H1 (cell line): ENCODE results near the gene ACAD11. TPM values are rescaled to one million over a fixed set of nuclear protein-coding genes. Genes with fewer than 3 reads are reported as not detected.
A peak's percentile ranks its signal among the peaks of the same experiment; 100 is the strongest.

ENCODE experiments used
- CTCF ChIA-PET: fragments of 300-600 bp; sonication (Branson Sonifier 250); formaldehyde crosslinking; loops from one replicate; lab custom pipeline; 2021; ENCODE audit not compliant: partially characterized antibody; lab: Charles Lee
- POLR2A ChIA-PET: fragments of 300-600 bp; sonication (Branson Sonifier 250); formaldehyde crosslinking; loops from one replicate; lab custom pipeline; 2021; ENCODE audit warnings: inconsistent platforms; ENCODE audit not compliant: partially characterized antibody; lab: Charles Lee
- DNase-seq, 2 experiments: peaks; one replicate each; pipeline versions ENCODE4 v3.0.0 to v3.0.0-alpha.2; 2010 to 2022; ENCODE audit warnings: low spot score in 2 of 2, low read depth in 1 of 2, mixed read lengths in 1 of 2
- FAIRE-seq: peaks from 2 replicates; lab custom pipeline; 2011; peaks lifted over from hg19 to GRCh38; lab: Jason Lieb, UNC
- H2AFZ ChIP-seq: 2 replicates; pipeline ENCODE4 v1.8.1; 2012; ENCODE audit warnings: low read length, inconsistent platforms
- H2AK5ac ChIP-seq: 2 replicates; pipeline ENCODE4 v1.6.1; 2013; ENCODE audit warnings: low read depth, low read length
- H2BK120ac ChIP-seq: replicated peaks from 2 replicates; pipeline ENCODE3; 2013; ENCODE audit warnings: low read depth, low read length, inconsistent platforms
- H2BK12ac ChIP-seq: 2 replicates; pipeline ENCODE4 v1.6.1; 2013; ENCODE audit warnings: low read depth, low read length
- H2BK15ac ChIP-seq: 2 replicates; pipeline ENCODE4 v1.6.1; 2013; ENCODE audit warnings: low read length
- H2BK20ac ChIP-seq: 2 replicates; pipeline ENCODE4 v1.6.1; 2013; ENCODE audit warnings: low read length
- H2BK5ac ChIP-seq: 2 replicates; pipeline ENCODE4 v1.6.1; 2013; ENCODE audit warnings: low read depth, low read length
- H3K14ac ChIP-seq: 2 replicates; pipeline ENCODE4 v1.6.1; 2013; ENCODE audit warnings: inconsistent platforms; ENCODE audit not compliant: insufficient read length
- H3K18ac ChIP-seq: 2 replicates; pipeline ENCODE4 v1.6.1; 2013; ENCODE audit warnings: low read length; ENCODE audit errors: extremely low read depth
- H3K23ac ChIP-seq: 2 replicates; pipeline ENCODE4 v1.6.1; 2013; ENCODE audit warnings: inconsistent platforms; ENCODE audit not compliant: insufficient read length
- H3K23me2 ChIP-seq: 2 replicates; pipeline ENCODE4 v1.6.1; 2013; ENCODE audit warnings: low read depth, low read length
- H3K27ac ChIP-seq: 2 replicates; pipeline ENCODE4 v1.6.1; 2011; ENCODE audit warnings: low read depth, low read length, inconsistent platforms
- H3K27me3 ChIP-seq, 4 experiments: replicated peaks in 1 of 4; 1 replicate in 1 of 4; 2 replicates in 3 of 4; pipeline versions ENCODE4 v1.6.1 to v1.8.1; 2011 to 2013; ENCODE audit warnings: low read length in 3 of 4, mild to moderate bottlenecking in 3 of 4, inconsistent platforms in 2 of 4, mixed read lengths in 2 of 4, moderate library complexity in 1 of 4; ENCODE audit not compliant: control insufficient read depth in 3 of 4, insufficient read depth in 3 of 4; ENCODE audit errors: extremely low read depth in 1 of 4
- H3K36me3 ChIP-seq, 4 experiments: 2 replicates each; pipeline versions ENCODE4 v1.6.1 to v1.8.1; 2011 to 2013; ENCODE audit warnings: mild to moderate bottlenecking in 4 of 4, low read length in 3 of 4, moderate library complexity in 2 of 4, control low read depth in 1 of 4, inconsistent platforms in 1 of 4; ENCODE audit not compliant: insufficient read depth in 4 of 4, control insufficient read depth in 2 of 4
- H3K4ac ChIP-seq: replicated peaks from 2 replicates; pipeline ENCODE3; 2013; ENCODE audit warnings: low read length, low read depth, mixed read lengths, inconsistent platforms; ENCODE audit not compliant: insufficient read length
- H3K4me1 ChIP-seq, 4 experiments: replicated peaks in 1 of 4; 1 replicate in 1 of 4; 2 replicates in 3 of 4; pipeline versions ENCODE4 v1.6.1 to v1.8.1; 2011 to 2013; ENCODE audit warnings: low read length in 3 of 4, inconsistent platforms in 2 of 4, mixed read lengths in 1 of 4; ENCODE audit not compliant: insufficient read depth in 4 of 4, control insufficient read depth in 3 of 4
- H3K4me2 ChIP-seq, 2 experiments: 2 replicates each; pipeline versions ENCODE4 v1.6.1 to v1.8.1; 2011 to 2013; ENCODE audit warnings: low read depth in 2 of 2, low read length in 2 of 2, control low read depth in 1 of 2, inconsistent platforms in 1 of 2, mild to moderate bottlenecking in 1 of 2; ENCODE audit not compliant: insufficient read depth in 1 of 2
- H3K4me3 ChIP-seq, 4 experiments: fragments of 200-600, 300-600 bp in 1 of 4; sonication (generic), shearing (Covaris generic), sonication (Bioruptor Twin) in 1 of 4; 2 replicates each; pipeline versions ENCODE4 v1.5.1 to v1.8.1; 2011 to 2016; ENCODE audit warnings: low read length in 4 of 4, low read depth in 3 of 4, control low read depth in 2 of 4, inconsistent platforms in 2 of 4, mild to moderate bottlenecking in 2 of 4, mixed read lengths in 1 of 4, moderate library complexity in 1 of 4; ENCODE audit not compliant: insufficient read depth in 2 of 4; ENCODE audit errors: extremely low read depth in 1 of 4
- H3K56ac ChIP-seq: replicated peaks from 2 replicates; pipeline ENCODE3; 2013; ENCODE audit warnings: low read depth, mild to moderate bottlenecking, mixed read lengths, low read length, inconsistent platforms; ENCODE audit not compliant: insufficient read length
- H3K79me1 ChIP-seq: 2 replicates; pipeline ENCODE4 v1.6.1; 2013; ENCODE audit warnings: low read depth, low read length, control low read depth
- H3K79me2 ChIP-seq, 2 experiments: 2 replicates each; pipeline versions ENCODE4 v1.6.1 to v1.8.1; 2012 to 2013; ENCODE audit warnings: low read length in 2 of 2, mild to moderate bottlenecking in 2 of 2, inconsistent platforms in 1 of 2; ENCODE audit not compliant: insufficient read depth in 2 of 2, control insufficient read depth in 1 of 2
- H3K9ac ChIP-seq, 4 experiments: replicated peaks in 1 of 4; 1 replicate in 1 of 4; 2 replicates in 3 of 4; pipeline versions ENCODE4 v1.6.1 to v1.8.1; 2011 to 2013; ENCODE audit warnings: low read depth in 3 of 4, low read length in 3 of 4, control low read depth in 2 of 4, mild to moderate bottlenecking in 2 of 4, moderate library complexity in 2 of 4, inconsistent platforms in 1 of 4; ENCODE audit errors: extremely low read depth in 1 of 4
- H3K9me3 ChIP-seq, 2 experiments: 2 replicates each; pipeline versions ENCODE4 v1.6.1 to v1.8.1; 2012 to 2013; ENCODE audit warnings: mild to moderate bottlenecking in 2 of 2, moderate library complexity in 2 of 2, control low read depth in 1 of 2, inconsistent platforms in 1 of 2, low read depth in 1 of 2, low read length in 1 of 2, mixed read lengths in 1 of 2; ENCODE audit not compliant: insufficient read depth in 2 of 2
- H4K20me1 ChIP-seq, 2 experiments: replicated peaks in 1 of 2; 2 replicates each; pipeline versions ENCODE3 to v1.8.1; 2011 to 2013; ENCODE audit warnings: inconsistent platforms in 2 of 2, low read length in 2 of 2, mild to moderate bottlenecking in 1 of 2; ENCODE audit not compliant: insufficient read depth in 2 of 2, control insufficient read depth in 1 of 2
- H4K5ac ChIP-seq: 2 replicates; pipeline ENCODE4 v1.6.1; 2013; ENCODE audit warnings: low read length, low read depth, mixed read lengths, inconsistent platforms; ENCODE audit not compliant: insufficient read length
- H4K8ac ChIP-seq: 2 replicates; pipeline ENCODE4 v1.8.0; 2013; ENCODE audit warnings: mild to moderate bottlenecking, moderate library complexity, low read length, inconsistent platforms; ENCODE audit not compliant: insufficient read depth; ENCODE audit errors: extremely low read depth
- H4K91ac ChIP-seq: replicated peaks from 2 replicates; pipeline ENCODE3; 2013; ENCODE audit warnings: low read length, mixed read lengths, inconsistent platforms; ENCODE audit not compliant: insufficient read length
- CBX8 ChIP-seq: fragments of 300-800, 300-1000 bp; sonication (generic); IDR thresholded peaks from 2 replicates; pipeline ENCODE4 v1.7.1; 2016; ENCODE audit warnings: low read depth, low read length, borderline replicate concordance
- EGR1 ChIP-seq: IDR thresholded peaks from 2 replicates; pipeline ENCODE4 v1.6.1; 2011; ENCODE audit warnings: low read depth, low read length, borderline replicate concordance
- JUN ChIP-seq: IDR thresholded peaks from 2 replicates; pipeline ENCODE4 v1.6.1; 2011; ENCODE audit warnings: low read depth, mild to moderate bottlenecking, improper control_type of control experiment, low read length
- KDM5A ChIP-seq: fragments of 200-600 bp; IDR thresholded peaks from 2 replicates; pipeline ENCODE4 v1.7.1; 2012; ENCODE audit warnings: mild to moderate bottlenecking, low read length, inconsistent platforms, mixed read lengths
- NANOG ChIP-seq: IDR thresholded peaks from 2 replicates; pipeline ENCODE4 v1.6.1; 2011; ENCODE audit warnings: low read length, low read depth, mild to moderate bottlenecking, inconsistent platforms; ENCODE audit not compliant: insufficient read depth, poor library complexity, severe bottlenecking
- POU5F1 ChIP-seq: IDR thresholded peaks from 2 replicates; pipeline ENCODE4 v1.6.1; 2011; ENCODE audit warnings: low read depth, mild to moderate bottlenecking, low read length, moderate library complexity
- RFX5 ChIP-seq: IDR thresholded peaks from 2 replicates; pipeline ENCODE4 v1.6.1; 2011; ENCODE audit warnings: low read depth, low read length, improper control_type of control experiment, borderline replicate concordance
- RXRA ChIP-seq: IDR thresholded peaks from 2 replicates; pipeline ENCODE4 v1.6.1; 2011; ENCODE audit warnings: low read depth, mild to moderate bottlenecking, low read length, moderate library complexity; ENCODE audit not compliant: insufficient read depth
- SAP30 ChIP-seq: fragments of 300-600 bp; sonication (generic); IDR thresholded peaks from 2 replicates; pipeline ENCODE4 v1.7.1; 2012; ENCODE audit warnings: low read length, moderate library complexity, mild to moderate bottlenecking, inconsistent platforms; ENCODE audit not compliant: insufficient read depth, insufficient replicate concordance
- SUZ12 ChIP-seq: fragments of 200-600 bp; sonication (generic); IDR thresholded peaks from 2 replicates; pipeline ENCODE4 v1.6.1; 2012; ENCODE audit warnings: mild to moderate bottlenecking, inconsistent platforms, low read length, moderate library complexity, mixed read lengths
- TAF1 ChIP-seq: IDR thresholded peaks from 2 replicates; pipeline ENCODE4 v1.6.1; 2011; ENCODE audit warnings: mild to moderate bottlenecking, low read depth, low read length
- TCF12 ChIP-seq: IDR thresholded peaks from 2 replicates; pipeline ENCODE4 v1.6.1; 2011; ENCODE audit warnings: low read depth, mild to moderate bottlenecking, low read length
- whole genome bisulfite sequencing, 2 experiments: shearing (Covaris generic) in 1 of 2; methylation state at CpG; one replicate each; pipeline versions ENCODE4 v1.1.6 to v1.1.7; 2013 to 2015; ENCODE audit warnings: low lambda C conversion rate in 2 of 2, mixed read lengths in 2 of 2, inconsistent platforms in 1 of 2, low coverage in 1 of 2, missing lambda C conversion rate in 1 of 2; ENCODE audit not compliant: insufficient replicate concordance in 2 of 2, insufficient coverage in 1 of 2, insufficient read length in 1 of 2; ENCODE audit errors: extremely low coverage in 1 of 2, missing lambda C conversion rate in 1 of 2; 5-methylcytosine and 5-hydroxymethylcytosine counted together
- polyA plus RNA-seq, 7 experiments: library from polyadenylated mRNA; depleted of rRNA in 3 of 7; stranded (reverse) in 5 of 7; unstranded in 2 of 7; fragments of >200 nt in 5 of 7; fragments of 200-250 nt in 2 of 7; gene quantifications; 1 replicate in 5 of 7; 2 replicates in 1 of 7; 4 replicates in 1 of 7; pipeline versions ENCODE4 v1.2.1 to v1.2.3, GENCODE V29; 2011 to 2013; ENCODE audit warnings: missing spikeins in 2 of 7, mixed read lengths in 2 of 7
- total RNA-seq: library from RNA; stranded (reverse); fragmentation: NEBNext Ultra II Directional; extraction: Animal tissue kit (Norgen Biotek cat#: 25700); gene quantifications from 2 replicates; pipeline ENCODE4 v1.2.1, GENCODE V29; 2021
- TF ChIP-seq, protein P1 (sequence below): IDR thresholded peaks from 2 replicates; pipeline ENCODE4 v1.6.1; 2011; ENCODE audit warnings: low read length, improper control_type of control experiment

ACAD11 gene
- total and polyA plus RNA-seq, 2 of the 8 experiments (the other 6 are each of a cell fraction or from before 2014, with no cell fraction given) = 5.5 to 11.0 TPM

GRCh38 chr3:132660811-132661070 is 1.1 kb upstream of the ACAD11 start:
- Histone ChIP-seq H3K79me1 (no peaks in the 10 kb centered on the region), H2AK5ac (no peak overlapping the region), H4K20me1 (no peaks in the 10 kb centered on the region), H3K4me1 (no peaks in the 10 kb centered on the region; a peak in 1 of 7 replicates), H2BK12ac (no peak overlapping the region), H4K8ac (peak overlapping the region; percentile 98; the same call in 1 of the 2 replicates), H2BK5ac (peak overlapping the region; percentile 50; the same call in 1 of the 2 replicates), H3K27ac (no peak overlapping the region), H3K14ac (no peak overlapping the region), H3K23me2 (peaks cover 11% of the 10 kb centered on the region), H3K79me2 (peaks cover 4 to 29% of the 10 kb centered on the region in 2 experiments; a peak in 3 of 4 replicates), H3K27me3 (no peaks in the 10 kb centered on the region), H3K56ac (no peak overlapping the region), H4K91ac (no peak overlapping the region), H2BK20ac (no peak overlapping the region), H2BK15ac (no peak overlapping the region), H3K4me2 (peak overlapping the region; percentile 73 to 99), H3K36me3 (no peaks in the 10 kb centered on the region), H4K5ac (no peak overlapping the region), H2AFZ (peak overlapping the region; percentile 98; the same call in 1 of the 2 replicates), H3K23ac (no peak overlapping the region), H3K4ac (no peak overlapping the region), H3K4me3 (peak overlapping the region; percentile 90 to 96 (median 94)), H2BK120ac (no peak overlapping the region), H3K9me3 (no peaks in the 10 kb centered on the region), H3K9ac (peak overlapping the region; percentile 77 to 93 (median 84)), H3K18ac (no peak overlapping the region)
- DNase-seq (no peak), FAIRE-seq (no peak)
- WGBS, 2 experiments = 4% methylated on average over 5 of the region's 5 CpGs; no CpG with 5 or more reads in 1 of the 2 experiments
- ChIA-PET CTCF (no interaction called here), POLR2A (interaction anchor here (0.7 to 1.3 kb wide), 2 partner anchors 9 to 12 kb away, joined by 3 to 4 read pairs; no protein-coding TSS in a partner anchor)
- no peak for TF ChIP-seq EGR1
- TF ChIP-seq RXRA = no peak
- no peak for TF ChIP-seq POU5F1
- TF ChIP-seq, protein P1, sequence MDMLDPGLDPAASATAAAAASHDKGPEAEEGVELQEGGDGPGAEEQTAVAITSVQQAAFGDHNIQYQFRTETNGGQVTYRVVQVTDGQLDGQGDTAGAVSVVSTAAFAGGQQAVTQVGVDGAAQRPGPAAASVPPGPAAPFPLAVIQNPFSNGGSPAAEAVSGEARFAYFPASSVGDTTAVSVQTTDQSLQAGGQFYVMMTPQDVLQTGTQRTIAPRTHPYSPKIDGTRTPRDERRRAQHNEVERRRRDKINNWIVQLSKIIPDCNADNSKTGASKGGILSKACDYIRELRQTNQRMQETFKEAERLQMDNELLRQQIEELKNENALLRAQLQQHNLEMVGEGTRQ = no peak
- TF ChIP-seq SUZ12 = no peak
- no peak for TF ChIP-seq KDM5A
- TF ChIP-seq CBX8 = no peak
- TF ChIP-seq JUN = no peak
- TF ChIP-seq NANOG = no peak
- no peak for TF ChIP-seq TCF12
- no peak for TF ChIP-seq RFX5
- TF ChIP-seq SAP30 = no peak
- no peak for TF ChIP-seq TAF1
